MM.1S (cell line): ENCODE data around the gene ANKMY1.

Source experiments
- DNase-seq: peaks from one replicate; pipeline ENCODE4 v3.0.0-alpha.2; 2015
- H2AFZ ChIP-seq: fragments of 300-600 bp; sonication (generic); 2 replicates; pipeline ENCODE4 v1.6.0; 2016; ENCODE audit warnings: antibody characterized with exemption, low read length
- H3F3A ChIP-seq: fragments of 300-600 bp; sonication (generic); 2 replicates; pipeline ENCODE4 v1.6.1; 2016; ENCODE audit warnings: mild to moderate bottlenecking, antibody characterized with exemption, low read length, moderate library complexity, mixed read lengths; ENCODE audit not compliant: insufficient read depth
- H3K27ac ChIP-seq: fragments of 300-600 bp; sonication (generic); 2 replicates; pipeline ENCODE4 v1.5.1; 2016; ENCODE audit warnings: mild to moderate bottlenecking, low read length
- H3K27me3 ChIP-seq: fragments of 300-600 bp; sonication (generic); replicated peaks from 2 replicates; pipeline ENCODE4 v1.6.0; 2016; ENCODE audit warnings: low read length; ENCODE audit not compliant: insufficient read depth
- H3K36me3 ChIP-seq: fragments of 300-600 bp; sonication (generic); replicated peaks from 2 replicates; pipeline ENCODE4 v1.6.1; 2016; ENCODE audit warnings: mild to moderate bottlenecking, low read length, mixed read lengths; ENCODE audit not compliant: insufficient read depth
- H3K4me1 ChIP-seq: fragments of 300-600 bp; sonication (generic); 2 replicates; pipeline ENCODE4 v1.6.1; 2016; ENCODE audit warnings: low read length, mixed read lengths
- H3K4me2 ChIP-seq: fragments of 300-600 bp; sonication (generic); 2 replicates; pipeline ENCODE4 v1.6.0; 2016; ENCODE audit warnings: low read depth, low read length
- H3K4me3 ChIP-seq: fragments of 300-600 bp; sonication (generic); 2 replicates; pipeline ENCODE4 v1.5.1; 2016; ENCODE audit warnings: low read length, mixed read lengths
- H3K79me2 ChIP-seq: fragments of 300-600 bp; sonication (generic); 2 replicates; pipeline ENCODE4 v1.6.1; 2016; ENCODE audit warnings: mixed run types, low read length, mixed read lengths
- H3K9ac ChIP-seq: fragments of 300-600 bp; sonication (generic); 2 replicates; pipeline ENCODE4 v1.6.1; 2016; ENCODE audit warnings: low read length, mixed read lengths
- H3K9me2 ChIP-seq: fragments of 300-600 bp; sonication (generic); replicated peaks from 2 replicates; pipeline ENCODE4 v1.6.1; 2016; ENCODE audit warnings: mild to moderate bottlenecking, low read length, mixed read lengths; ENCODE audit not compliant: insufficient read depth
- H3K9me3 ChIP-seq: fragments of 300-600 bp; sonication (generic); replicated peaks from 2 replicates; pipeline ENCODE4 v1.6.1; 2016; ENCODE audit warnings: mild to moderate bottlenecking, low read length, mixed read lengths; ENCODE audit not compliant: insufficient read depth
- H4K20me1 ChIP-seq: fragments of 300-600 bp; sonication (generic); 2 replicates; pipeline ENCODE4 v1.6.1; 2016; ENCODE audit warnings: mild to moderate bottlenecking, low read length, moderate library complexity, mixed read lengths; ENCODE audit not compliant: insufficient read depth
- EZH2 ChIP-seq: fragments of 300-600 bp; sonication (generic); optimal IDR thresholded peaks from 2 replicates; pipeline ENCODE3; 2017; ENCODE audit warnings: low read depth, mild to moderate bottlenecking, antibody characterized with exemption, low read length, mixed read lengths
- EZH2phosphoT487 ChIP-seq: fragments of 300-600 bp; sonication (generic); IDR thresholded peaks from 2 replicates; pipeline ENCODE4 v1.6.1; 2018; ENCODE audit warnings: antibody characterized with exemption, low read length
- TF ChIP-seq, protein P1 (sequence below): fragments of 300-600 bp; sonication (generic); IDR thresholded peaks from 2 replicates; pipeline ENCODE4 v1.5.1; 2016; ENCODE audit warnings: antibody characterized with exemption, low read length, mixed read lengths

ANKMY1 gene

DNA sequence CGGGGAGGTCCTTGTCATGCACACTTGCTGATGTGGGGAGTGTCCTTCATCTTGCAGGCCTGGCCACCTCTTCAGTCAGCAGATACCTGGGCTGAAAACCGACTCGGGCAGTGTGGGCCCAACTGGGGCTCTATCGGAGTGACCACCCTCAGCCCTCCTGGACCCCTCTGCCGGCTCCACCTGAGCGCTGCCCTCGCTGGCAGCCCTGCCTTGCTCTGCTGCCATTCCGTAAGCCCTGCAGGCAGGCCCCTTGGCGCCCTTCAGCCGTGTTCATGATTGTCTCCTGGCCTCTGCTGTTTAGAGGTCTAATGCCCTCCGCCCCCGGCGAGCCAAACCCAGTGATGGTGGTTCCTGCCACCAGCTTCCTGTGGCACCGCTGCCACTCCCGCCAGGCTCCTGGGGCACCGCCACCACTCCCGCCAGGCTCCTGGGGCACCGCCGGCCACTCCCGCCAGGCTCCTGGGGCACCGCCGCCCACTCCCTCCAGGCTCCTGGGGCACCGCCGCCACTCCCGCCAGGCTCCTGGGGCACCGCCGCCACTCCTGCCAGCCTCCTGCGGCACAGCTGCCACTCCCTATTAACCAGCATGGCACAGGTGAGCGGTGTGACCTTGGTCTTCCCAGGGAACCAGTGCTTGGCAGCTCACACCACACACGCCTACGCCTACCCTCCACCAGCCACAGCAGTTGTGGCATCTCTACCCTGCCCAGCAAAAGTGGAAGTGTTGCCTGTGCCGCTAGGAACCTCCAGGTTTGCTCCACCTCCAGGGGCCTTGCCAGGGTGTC, 44.7 kb upstream of the ANKMY1 start:
- Histone ChIP-seq H3K79me2 (no peaks in the 10 kb centered on the region), H3K9me2 (no peaks in the 10 kb centered on the region), H3K9me3 (no peaks in the 10 kb centered on the region), H3K4me3 (no peak overlapping the region), H3K36me3 (no peaks in the 10 kb centered on the region), H3K9ac (no peak overlapping the region), H3K4me2 (no peak overlapping the region), H3F3A (no peaks in the 10 kb centered on the region), H2AFZ (no peak overlapping the region), H3K27me3 (no peaks in the 10 kb centered on the region), H4K20me1 (no peaks in the 10 kb centered on the region), H3K27ac (no peak overlapping the region), H3K4me1 (no peaks in the 10 kb centered on the region)
- DNase-seq, result no peak
- TF ChIP-seq EZH2phosphoT487 (no peak), EZH2 (no peak)
- TF ChIP-seq, protein P1, sequence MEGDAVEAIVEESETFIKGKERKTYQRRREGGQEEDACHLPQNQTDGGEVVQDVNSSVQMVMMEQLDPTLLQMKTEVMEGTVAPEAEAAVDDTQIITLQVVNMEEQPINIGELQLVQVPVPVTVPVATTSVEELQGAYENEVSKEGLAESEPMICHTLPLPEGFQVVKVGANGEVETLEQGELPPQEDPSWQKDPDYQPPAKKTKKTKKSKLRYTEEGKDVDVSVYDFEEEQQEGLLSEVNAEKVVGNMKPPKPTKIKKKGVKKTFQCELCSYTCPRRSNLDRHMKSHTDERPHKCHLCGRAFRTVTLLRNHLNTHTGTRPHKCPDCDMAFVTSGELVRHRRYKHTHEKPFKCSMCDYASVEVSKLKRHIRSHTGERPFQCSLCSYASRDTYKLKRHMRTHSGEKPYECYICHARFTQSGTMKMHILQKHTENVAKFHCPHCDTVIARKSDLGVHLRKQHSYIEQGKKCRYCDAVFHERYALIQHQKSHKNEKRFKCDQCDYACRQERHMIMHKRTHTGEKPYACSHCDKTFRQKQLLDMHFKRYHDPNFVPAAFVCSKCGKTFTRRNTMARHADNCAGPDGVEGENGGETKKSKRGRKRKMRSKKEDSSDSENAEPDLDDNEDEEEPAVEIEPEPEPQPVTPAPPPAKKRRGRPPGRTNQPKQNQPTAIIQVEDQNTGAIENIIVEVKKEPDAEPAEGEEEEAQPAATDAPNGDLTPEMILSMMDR, result no peak

DNA sequence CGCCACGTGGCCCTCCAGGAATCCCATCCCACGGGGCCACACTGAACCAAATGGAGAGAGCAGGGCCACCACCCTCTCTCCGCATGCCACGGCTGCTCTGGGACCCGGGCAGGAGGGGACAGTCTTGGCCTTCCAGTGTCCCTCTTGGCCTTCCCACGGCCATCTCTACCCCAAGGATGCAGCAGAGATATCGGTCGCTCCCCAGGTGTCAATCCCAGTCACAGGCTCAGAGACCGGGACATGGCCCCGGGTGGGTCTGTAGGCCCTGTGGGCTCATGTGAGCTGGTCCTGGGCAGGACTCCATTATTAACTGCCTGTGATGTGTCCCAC, 44.0 kb upstream of the ANKMY1 start:
- Histone ChIP-seq H3K4me1 (no peaks in the 10 kb centered on the region), H3K9me3 (no peaks in the 10 kb centered on the region), H3K9ac (no peak overlapping the region), H3K36me3 (no peaks in the 10 kb centered on the region), H4K20me1 (no peaks in the 10 kb centered on the region), H3K9me2 (no peaks in the 10 kb centered on the region), H3F3A (no peaks in the 10 kb centered on the region), H2AFZ (no peak overlapping the region), H3K27ac (no peak overlapping the region), H3K27me3 (no peaks in the 10 kb centered on the region), H3K4me3 (no peak overlapping the region), H3K79me2 (no peaks in the 10 kb centered on the region), H3K4me2 (no peak overlapping the region)
- TF ChIP-seq, protein P1, result no peak
- no peak for TF ChIP-seq EZH2phosphoT487
- no peak for TF ChIP-seq EZH2
- DNase-seq, result no peak

DNA sequence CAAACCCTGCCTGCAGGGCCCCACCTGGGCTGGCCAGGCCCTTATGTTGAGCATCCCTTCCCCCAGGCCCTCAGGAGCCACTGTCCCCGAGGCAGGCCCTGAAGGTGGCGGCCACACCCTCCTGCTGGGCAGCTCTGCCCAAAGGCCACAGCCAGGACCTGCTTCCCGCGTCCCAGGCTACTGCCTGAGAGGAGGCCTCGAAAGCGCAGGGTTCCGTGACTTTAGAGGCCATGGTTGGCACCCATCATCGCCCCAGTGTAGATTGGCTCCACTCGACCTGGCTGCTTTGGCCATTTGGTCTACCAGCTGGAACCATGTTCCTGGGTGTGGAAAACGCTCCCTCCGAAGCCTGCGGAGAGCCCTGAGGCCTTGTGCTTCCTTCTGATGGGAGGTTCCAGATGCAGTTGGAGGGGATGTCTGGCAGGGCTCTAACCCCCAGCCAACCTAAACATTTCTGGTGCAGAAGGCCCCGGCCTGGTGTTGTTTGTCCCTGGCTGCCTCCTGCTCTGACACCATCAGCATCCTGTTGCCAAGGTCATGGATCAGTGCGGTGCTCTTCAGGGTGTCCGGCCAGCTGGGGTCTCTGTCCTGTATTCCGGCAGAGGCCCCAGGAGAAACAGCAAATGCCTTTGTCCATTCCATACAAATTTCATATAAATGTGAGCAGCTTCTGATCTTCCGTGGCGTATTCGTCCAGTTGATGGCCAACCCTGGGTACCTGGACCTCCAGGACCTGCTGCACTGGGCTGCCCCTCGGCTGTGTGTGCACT, 43.5 kb upstream of the ANKMY1 start:
- TF ChIP-seq EZH2 (no peak), EZH2phosphoT487 (no peak)
- Histone ChIP-seq H3K27me3 (no peaks in the 10 kb centered on the region), H2AFZ (no peak overlapping the region), H4K20me1 (no peaks in the 10 kb centered on the region), H3K4me2 (no peak overlapping the region), H3K9me2 (no peaks in the 10 kb centered on the region), H3K79me2 (no peaks in the 10 kb centered on the region), H3K4me3 (no peak overlapping the region), H3K9me3 (no peaks in the 10 kb centered on the region), H3F3A (no peaks in the 10 kb centered on the region), H3K4me1 (no peaks in the 10 kb centered on the region), H3K9ac (no peak overlapping the region), H3K36me3 (no peaks in the 10 kb centered on the region), H3K27ac (no peak overlapping the region)
- no peak for DNase-seq
